ENCODE results near the gene ZYX. TPM values are rescaled to one million over a fixed set of nuclear protein-coding genes. Genes with fewer than 3 reads are reported as not detected.
"Not testable (repeated sequence)": the region's sequence is repeated elsewhere in the genome, so short reads cannot be mapped to it uniquely, and the experiment has no call there.

ZYX gene
- total RNA-seq, 1 experiment from 2014 or later, result 132 TPM

DNA sequence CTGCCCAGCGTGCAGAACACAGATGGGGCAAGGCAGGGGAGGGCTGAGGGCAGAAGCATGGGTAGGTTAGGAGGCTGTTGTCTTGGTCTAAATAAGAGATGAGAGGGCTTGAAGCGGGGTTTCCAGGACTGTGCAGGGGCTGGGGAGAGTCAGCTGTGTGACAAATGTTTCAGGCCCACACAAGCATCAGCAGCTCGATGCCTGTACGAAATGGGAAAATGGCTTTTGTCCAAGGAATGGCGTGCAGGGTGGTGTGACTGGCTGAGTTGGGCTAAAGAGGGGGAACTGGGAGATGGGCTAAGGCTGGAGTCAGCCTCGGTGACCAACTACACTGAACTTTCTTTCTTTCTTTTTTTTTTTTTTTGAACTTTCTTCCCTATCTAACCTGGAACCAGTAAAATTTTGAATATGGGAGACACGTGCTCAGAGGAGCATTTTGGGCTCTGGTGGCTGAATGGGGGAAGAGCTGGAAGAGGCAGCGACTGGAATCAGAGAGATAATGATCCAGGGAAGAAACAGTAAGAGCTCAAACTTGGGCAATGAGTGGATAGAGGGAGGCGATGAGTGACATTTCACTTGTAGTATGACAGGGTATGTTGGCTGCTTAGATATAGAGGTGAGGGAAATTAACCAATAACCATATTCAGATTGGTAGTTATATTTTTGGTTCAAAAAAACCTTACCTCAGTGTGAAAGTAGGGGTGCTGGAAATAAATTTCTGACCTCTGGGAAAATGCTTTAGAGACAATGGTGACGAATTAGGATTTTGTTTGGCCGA is 37.7 kb downstream of the ZYX start:
- no peaks in the 10 kb centered on the region for H3K36me3 ChIP-seq (ENCODE audit: insufficient read depth, low read length, poor library complexity, severe bottlenecking)
- CTCF ChIA-PET, result interaction anchor here (0.7 kb wide), 1 partner anchor 32 kb away, joined by 4 read pairs; no protein-coding TSS in a partner anchor
- no peak overlapping the region for H3K27ac ChIP-seq (ENCODE audit: low read depth, low read length, poor library complexity, severe bottlenecking)
- no TSS peak for BruUV-seq (replicated peaks)
- no peak overlapping the region for H3K4me3 ChIP-seq (ENCODE audit: low read depth, low read length, poor library complexity, severe bottlenecking)
- intact Hi-C loops (cut with micrococcal nuclease; ENCODE audit: unreplicated experiment), result loop anchor here (5.0 kb wide), 1 partner anchor 112 kb away; no protein-coding TSS in a partner anchor
- no peaks in the 10 kb centered on the region for H3K9me3 ChIP-seq (ENCODE audit: low read depth, low read length, poor library complexity, severe bottlenecking)
- POLR2A ChIA-PET (ENCODE audit: low non-redundant PET), result no interaction called here
- no peak for DNase-seq (ENCODE audit: low spot score)
- no peaks in the 10 kb centered on the region for H3K27me3 ChIP-seq (replicated peaks; ENCODE audit: insufficient read depth, low read depth, low read length, poor library complexity)
- peaks cover 5% of the 10 kb centered on the region for H3K4me1 ChIP-seq (ENCODE audit: insufficient read depth, low read length, poor library complexity, severe bottlenecking)
- TF ChIP-seq, protein P1, sequence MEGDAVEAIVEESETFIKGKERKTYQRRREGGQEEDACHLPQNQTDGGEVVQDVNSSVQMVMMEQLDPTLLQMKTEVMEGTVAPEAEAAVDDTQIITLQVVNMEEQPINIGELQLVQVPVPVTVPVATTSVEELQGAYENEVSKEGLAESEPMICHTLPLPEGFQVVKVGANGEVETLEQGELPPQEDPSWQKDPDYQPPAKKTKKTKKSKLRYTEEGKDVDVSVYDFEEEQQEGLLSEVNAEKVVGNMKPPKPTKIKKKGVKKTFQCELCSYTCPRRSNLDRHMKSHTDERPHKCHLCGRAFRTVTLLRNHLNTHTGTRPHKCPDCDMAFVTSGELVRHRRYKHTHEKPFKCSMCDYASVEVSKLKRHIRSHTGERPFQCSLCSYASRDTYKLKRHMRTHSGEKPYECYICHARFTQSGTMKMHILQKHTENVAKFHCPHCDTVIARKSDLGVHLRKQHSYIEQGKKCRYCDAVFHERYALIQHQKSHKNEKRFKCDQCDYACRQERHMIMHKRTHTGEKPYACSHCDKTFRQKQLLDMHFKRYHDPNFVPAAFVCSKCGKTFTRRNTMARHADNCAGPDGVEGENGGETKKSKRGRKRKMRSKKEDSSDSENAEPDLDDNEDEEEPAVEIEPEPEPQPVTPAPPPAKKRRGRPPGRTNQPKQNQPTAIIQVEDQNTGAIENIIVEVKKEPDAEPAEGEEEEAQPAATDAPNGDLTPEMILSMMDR (conservative IDR thresholded peaks at IDR 0.05; ENCODE audit: low read depth, low read length), result no peak
- no peak for TF ChIP-seq EZH2 (IDR thresholded peaks at IDR 0.05; ENCODE audit: borderline replicate concordance, low read depth, low read length, poor library complexity, severe bottlenecking)

DNA sequence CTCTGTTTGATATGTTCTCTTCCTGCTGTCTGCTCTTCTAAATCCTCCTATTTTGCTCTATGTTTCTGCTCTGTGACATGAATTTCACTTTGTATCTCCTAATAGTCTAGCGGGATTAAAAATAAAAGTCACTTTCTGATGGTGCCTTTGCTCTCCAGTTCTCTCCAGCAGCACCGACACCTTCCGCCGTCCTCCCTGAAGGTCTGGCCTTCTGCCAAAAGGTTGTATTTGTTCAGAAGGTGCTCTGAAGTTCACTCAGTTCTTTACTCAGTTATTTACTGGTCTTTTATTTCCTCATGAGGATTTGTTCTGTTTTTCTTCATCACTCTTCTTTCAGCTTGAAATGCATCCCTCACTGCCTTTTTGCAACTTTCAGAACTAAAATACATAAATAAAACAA is 38.7 kb downstream of the ZYX start:
- Histone ChIP-seq H3K9me3 (ENCODE audit: low read depth, low read length, poor library complexity, severe bottlenecking) (no peaks in the 10 kb centered on the region), H3K4me1 (ENCODE audit: insufficient read depth, low read length, poor library complexity, severe bottlenecking) (peaks cover 5% of the 10 kb centered on the region), H3K36me3 (ENCODE audit: insufficient read depth, low read length, poor library complexity, severe bottlenecking) (no peaks in the 10 kb centered on the region), H3K27ac (ENCODE audit: low read depth, low read length, poor library complexity, severe bottlenecking) (no peak overlapping the region), H3K27me3 (replicated peaks; ENCODE audit: insufficient read depth, low read depth, low read length, poor library complexity) (no peaks in the 10 kb centered on the region), H3K4me3 (ENCODE audit: low read depth, low read length, poor library complexity, severe bottlenecking) (no peak overlapping the region)
- no peak for TF ChIP-seq EZH2 (IDR thresholded peaks at IDR 0.05; ENCODE audit: borderline replicate concordance, low read depth, low read length, poor library complexity, severe bottlenecking)
- TF ChIP-seq, protein P1 (conservative IDR thresholded peaks at IDR 0.05; ENCODE audit: low read depth, low read length), result no peak
- intact Hi-C loops (cut with micrococcal nuclease; ENCODE audit: unreplicated experiment), result loop anchor here (5.0 kb wide), 1 partner anchor 113 kb away; no protein-coding TSS in a partner anchor
- ChIA-PET CTCF (no interaction called here), POLR2A (ENCODE audit: low non-redundant PET) (no interaction called here)
- BruUV-seq (replicated peaks), result no TSS peak
- DNase-seq (ENCODE audit: low spot score), result no peak

DNA sequence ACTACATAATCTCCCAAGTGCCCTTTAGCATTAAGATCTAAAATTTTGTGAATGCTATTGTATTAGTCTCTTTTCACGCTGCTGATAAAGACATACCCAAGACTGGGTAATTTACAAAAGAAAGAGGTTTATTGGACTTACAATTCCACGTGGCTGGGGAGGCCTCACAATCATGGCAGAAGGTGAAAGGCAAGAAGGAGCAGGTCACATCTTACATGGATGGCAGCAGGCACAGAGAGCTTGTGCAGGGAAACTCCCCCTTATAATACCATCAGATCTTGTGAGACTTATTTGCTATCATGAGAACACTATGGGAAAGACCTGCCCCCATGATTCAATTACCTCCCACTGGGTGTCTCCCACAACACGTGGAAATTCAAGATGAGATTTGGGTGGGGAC is 39.5 kb downstream of the ZYX start:
- POLR2A ChIA-PET (ENCODE audit: low non-redundant PET); H3K36me3 ChIP-seq (ENCODE audit: insufficient read depth, low read length, poor library complexity, severe bottlenecking); intact Hi-C loops (cut with micrococcal nuclease; ENCODE audit: unreplicated experiment); H3K9me3 ChIP-seq (ENCODE audit: low read depth, low read length, poor library complexity, severe bottlenecking); H3K27me3 ChIP-seq (replicated peaks; ENCODE audit: insufficient read depth, low read depth, low read length, poor library complexity); H3K4me3 ChIP-seq (ENCODE audit: low read depth, low read length, poor library complexity, severe bottlenecking); H3K4me1 ChIP-seq (ENCODE audit: insufficient read depth, low read length, poor library complexity, severe bottlenecking); H3K27ac ChIP-seq (ENCODE audit: low read depth, low read length, poor library complexity, severe bottlenecking); DNase-seq (ENCODE audit: low spot score); BruUV-seq (replicated peaks); CTCF ChIA-PET: not testable (repeated sequence)

DNA sequence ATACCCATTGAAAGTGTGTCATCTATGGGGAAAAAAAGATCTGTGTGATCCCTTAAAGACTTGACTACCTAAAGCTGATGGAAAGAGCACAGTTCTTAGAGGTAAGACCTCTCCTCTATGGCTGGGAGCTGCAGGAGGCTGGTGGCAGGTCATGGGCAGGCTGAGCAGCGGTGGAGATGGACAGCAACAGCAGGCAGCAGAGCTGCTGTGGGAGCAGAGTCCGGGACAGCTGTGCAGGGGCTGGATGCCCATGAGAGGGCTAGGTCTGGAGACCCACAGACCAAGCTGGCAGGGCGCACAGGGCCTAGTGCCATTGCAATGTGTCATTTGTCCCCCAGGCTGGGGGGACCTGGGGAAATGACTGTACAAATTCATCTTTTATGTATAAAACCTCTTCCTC is 40.9 kb downstream of the ZYX start:
- POLR2A ChIA-PET (ENCODE audit: low non-redundant PET), result no interaction called here

DNA sequence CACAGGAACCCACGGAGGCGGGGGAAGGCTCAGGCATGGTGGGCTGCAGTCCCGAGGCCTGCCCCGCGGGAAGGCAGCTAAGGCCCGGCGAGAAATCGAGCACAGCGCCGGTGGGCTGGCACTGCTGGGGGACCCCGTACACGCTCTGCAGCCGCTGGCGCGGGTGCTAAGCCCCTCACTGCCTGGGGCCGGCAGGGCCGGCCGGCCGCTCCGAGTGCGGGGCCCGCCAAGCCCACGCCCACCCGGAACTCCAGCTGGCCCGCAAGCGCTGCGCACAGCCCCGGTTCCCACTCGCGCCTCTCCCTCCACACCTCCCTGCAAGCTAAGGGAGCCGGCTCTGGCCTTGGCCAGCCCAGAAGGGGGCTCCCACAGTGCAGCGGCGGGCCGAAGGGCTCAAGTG is 43.3 kb downstream of the ZYX start:
- H3K27me3 ChIP-seq (replicated peaks; ENCODE audit: insufficient read depth, low read depth, low read length, poor library complexity); CTCF ChIA-PET; DNase-seq (ENCODE audit: low spot score); intact Hi-C loops (cut with micrococcal nuclease; ENCODE audit: unreplicated experiment); H3K4me3 ChIP-seq (ENCODE audit: low read depth, low read length, poor library complexity, severe bottlenecking); POLR2A ChIA-PET (ENCODE audit: low non-redundant PET); H3K27ac ChIP-seq (ENCODE audit: low read depth, low read length, poor library complexity, severe bottlenecking); H3K36me3 ChIP-seq (ENCODE audit: insufficient read depth, low read length, poor library complexity, severe bottlenecking); H3K9me3 ChIP-seq (ENCODE audit: low read depth, low read length, poor library complexity, severe bottlenecking); BruUV-seq (replicated peaks); H3K4me1 ChIP-seq (ENCODE audit: insufficient read depth, low read length, poor library complexity, severe bottlenecking): not testable (repeated sequence)

More for the DNA sequence above, 40.9 kb downstream of the ZYX start:
- Histone ChIP-seq H3K36me3 (ENCODE audit: insufficient read depth, low read length, poor library complexity, severe bottlenecking) (no peaks in the 10 kb centered on the region), H3K4me3 (ENCODE audit: low read depth, low read length, poor library complexity, severe bottlenecking) (no peak overlapping the region), H3K9me3 (ENCODE audit: low read depth, low read length, poor library complexity, severe bottlenecking) (no peaks in the 10 kb centered on the region), H3K27ac (ENCODE audit: low read depth, low read length, poor library complexity, severe bottlenecking) (no peak overlapping the region), H3K27me3 (replicated peaks; ENCODE audit: insufficient read depth, low read depth, low read length, poor library complexity) (no peaks in the 10 kb centered on the region), H3K4me1 (ENCODE audit: insufficient read depth, low read length, poor library complexity, severe bottlenecking) (no peaks in the 10 kb centered on the region)
- CTCF ChIA-PET, result no interaction called here
- DNase-seq (ENCODE audit: low spot score), result no peak
- no TSS peak for BruUV-seq (replicated peaks)
- TF ChIP-seq EZH2 (IDR thresholded peaks at IDR 0.05; ENCODE audit: borderline replicate concordance, low read depth, low read length, poor library complexity, severe bottlenecking), result no peak
- TF ChIP-seq, protein P1 (conservative IDR thresholded peaks at IDR 0.05; ENCODE audit: low read depth, low read length), result no peak
- intact Hi-C loops (cut with micrococcal nuclease; ENCODE audit: unreplicated experiment), result no loop called here

All from A673 (cell line).